ENCODE data around the gene UGT1A9.
"Not testable (repeated sequence)": the region's sequence is repeated elsewhere in the genome, so short reads cannot be mapped to it uniquely, and the experiment has no call there.

Gene UGT1A9

DNA sequence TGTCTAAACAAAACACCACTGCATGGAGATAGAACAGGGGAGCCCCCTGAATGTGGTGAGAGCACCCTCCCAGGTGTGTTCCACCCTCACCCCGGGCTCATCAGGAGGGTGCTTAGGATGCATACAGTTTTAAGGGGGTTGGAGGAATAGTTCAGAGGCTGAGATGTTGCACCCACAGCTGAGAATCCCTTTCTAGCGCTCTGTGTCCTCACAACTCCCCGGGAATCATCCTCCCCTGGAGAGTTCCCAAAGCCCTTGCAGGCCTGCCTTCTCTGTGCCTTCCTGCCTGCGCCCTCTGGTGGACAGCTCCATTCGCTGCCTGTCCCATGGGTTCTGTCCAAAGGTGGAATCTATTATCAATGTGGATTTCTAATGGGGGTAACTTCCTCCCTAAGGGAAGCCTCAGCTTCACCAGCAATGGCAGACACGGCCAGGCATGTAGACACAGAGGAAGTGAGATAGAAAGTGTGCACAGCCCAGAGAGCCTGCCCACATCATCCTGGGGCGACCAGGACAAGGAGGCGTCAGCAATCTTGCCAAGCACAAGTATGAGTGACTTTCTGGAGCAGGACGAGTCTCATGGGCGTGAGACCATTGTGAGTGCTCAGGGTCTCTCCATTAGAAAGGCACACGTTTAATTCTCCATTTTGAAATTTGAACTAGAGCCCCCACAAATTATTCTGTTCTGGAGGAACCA is 39.8 kb downstream of the UGT1A9 start:
- H3K4me3 ChIP-seq (ENCODE audit: low read depth, low read length) = no peak overlapping the region
- peak; percentile 98 for TF ChIP-seq CTCF (conservative IDR thresholded peaks at IDR 0.05; ENCODE audit: low read depth, low read length)
- DNase-seq (ENCODE audit: low read depth) = peak; percentile 85

- TF ChIP-seq CTCF (conservative IDR thresholded peaks at IDR 0.05; ENCODE audit: low read depth, low read length) = no peak
- no peak within 1 kb of the TSS for H3K4me3 ChIP-seq (ENCODE audit: low read depth, low read length)
- DNase-seq (ENCODE audit: low read depth) = no peak
These were observed 41.0 kb downstream of the UGT1A9 start, which contains the start of gene UGT1A5 for GRCh38 chr2:233712611-233713261. TSS of gene UGT1A5 (plus strand) at chr2:233712907. CDS start at chr2:233712992, 85 bp downstream.

DNA sequence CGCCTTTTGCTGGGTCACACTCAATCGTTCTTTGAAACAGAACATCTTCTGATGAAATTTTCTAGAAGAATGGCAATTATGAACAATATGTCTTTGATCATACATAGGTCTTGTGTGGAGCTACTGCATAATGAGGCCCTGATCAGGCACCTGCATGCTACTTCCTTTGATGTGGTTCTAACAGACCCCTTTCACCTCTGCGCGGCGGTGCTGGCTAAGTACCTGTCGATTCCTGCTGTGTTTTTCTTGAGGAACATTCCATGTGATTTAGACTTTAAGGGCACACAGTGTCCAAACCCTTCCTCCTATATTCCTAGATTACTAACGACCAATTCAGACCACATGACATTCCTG is 41.5 kb downstream of the UGT1A9 start:
- no peak for TF ChIP-seq CTCF (conservative IDR thresholded peaks at IDR 0.05; ENCODE audit: low read depth, low read length)
- no peak for DNase-seq (ENCODE audit: low read depth)
- no peak overlapping the region for H3K4me3 ChIP-seq (ENCODE audit: low read depth, low read length)

GRCh38 chr2:233714121-233714520 is 42.4 kb downstream of the UGT1A9 start:
- TF ChIP-seq CTCF (conservative IDR thresholded peaks at IDR 0.05; ENCODE audit: low read depth, low read length) = no peak
- H3K4me3 ChIP-seq (ENCODE audit: low read depth, low read length) = no peak overlapping the region
- DNase-seq (ENCODE audit: low read depth) = peak; percentile 26

GRCh38 chr2:233718552-233718951 is 46.9 kb downstream of the UGT1A9 start, which contains the start of gene UGT1A4:
TSS of gene UGT1A4 (plus strand) at chr2:233718736. CDS start at chr2:233718821, 85 bp downstream.
- H3K4me3 ChIP-seq (ENCODE audit: low read depth, low read length) = no peak within 1 kb of the TSS
- no peak for TF ChIP-seq CTCF (conservative IDR thresholded peaks at IDR 0.05; ENCODE audit: low read depth, low read length)
- no peak for DNase-seq (ENCODE audit: low read depth)

DNA sequence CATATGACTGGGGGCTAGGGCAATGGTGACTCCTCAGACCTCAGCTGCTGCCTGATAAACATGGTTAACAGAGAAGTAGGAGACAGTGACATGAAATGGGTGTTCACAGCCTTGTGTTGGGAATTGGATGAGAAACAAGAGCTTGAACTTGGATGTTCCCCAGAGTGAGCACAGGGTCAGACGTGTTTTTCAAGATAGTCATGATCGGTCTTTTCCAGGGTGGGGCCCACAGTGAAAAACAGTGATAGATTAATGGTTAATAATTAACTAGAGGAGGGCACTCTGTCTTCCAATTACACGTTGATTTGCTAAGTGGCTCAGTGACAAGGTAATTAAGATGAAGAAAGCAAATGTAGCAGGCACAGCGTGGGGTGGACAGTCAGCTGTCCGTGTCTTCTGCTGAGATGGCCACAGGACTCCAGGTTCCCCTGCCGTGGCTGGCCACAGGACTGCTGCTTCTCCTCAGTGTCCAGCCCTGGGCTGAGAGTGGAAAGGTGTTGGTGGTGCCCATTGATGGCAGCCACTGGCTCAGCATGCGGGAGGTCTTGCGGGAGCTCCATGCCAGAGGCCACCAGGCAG is 57.1 kb downstream of the UGT1A9 start, which contains the start of gene UGT1A3:
TSS of gene UGT1A3 (plus strand) at position 320 of the 579 bp plus-strand sequence. CDS start at position 405, 85 bp downstream.
- no peak within 1 kb of the TSS for H3K4me3 ChIP-seq (ENCODE audit: low read depth, low read length)
- no peak for TF ChIP-seq CTCF (conservative IDR thresholded peaks at IDR 0.05; ENCODE audit: low read depth, low read length)
- DNase-seq (ENCODE audit: low read depth) = no peak

DNA sequence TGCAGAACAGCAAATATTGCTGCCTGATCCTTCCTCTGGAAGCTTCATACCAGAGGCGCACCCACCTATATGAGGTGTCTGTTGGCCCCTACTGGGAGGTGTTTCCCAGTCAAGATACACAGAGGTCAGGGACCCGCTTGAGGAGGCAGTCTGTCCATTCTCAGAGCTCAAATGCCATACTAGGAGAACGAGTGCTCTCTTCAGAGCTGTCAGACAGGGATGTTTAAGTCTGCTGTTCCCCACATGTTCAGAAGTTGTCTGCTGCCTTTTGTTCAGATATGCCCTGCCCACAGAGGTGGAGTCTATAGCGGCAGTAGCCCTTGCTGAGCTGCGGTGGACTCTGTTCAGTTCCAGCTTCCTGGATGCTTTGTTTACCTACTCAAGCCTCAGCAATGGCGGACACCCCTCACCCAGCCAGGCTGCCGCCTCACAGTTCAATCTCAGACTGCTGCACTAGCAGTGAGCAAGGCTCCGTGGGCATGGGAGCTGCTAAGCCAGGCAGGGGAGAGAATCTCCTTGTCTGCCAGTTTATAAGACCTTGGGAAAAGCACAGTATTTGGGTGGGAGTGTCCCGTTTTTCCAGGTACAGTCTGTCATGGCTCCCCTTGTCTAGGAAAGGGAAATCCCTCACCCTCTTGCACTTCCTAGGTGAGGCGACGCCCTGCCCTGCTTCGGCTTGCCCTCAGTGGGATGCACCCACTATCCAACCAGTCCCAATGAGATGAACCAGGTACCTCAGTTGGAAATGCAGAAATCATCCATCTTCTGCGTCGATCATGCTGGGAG is 65.4 kb downstream of the UGT1A9 start:
- not testable (repeated sequence) for H3K4me3 ChIP-seq (ENCODE audit: low read depth, low read length); DNase-seq (ENCODE audit: low read depth)
